GM19025 (cell line): ENCODE data around the gene USP14.
"Not testable (repeated sequence)": the region's sequence is repeated elsewhere in the genome, so short reads cannot be mapped to it uniquely, and the experiment has no call there.

ENCODE experiments used
- ATAC-seq: cut with Tn5 transposase; IDR thresholded peaks from one replicate; pipeline ENCODE4 v1.9.1; 2021; ENCODE audit warnings: mild to moderate bottlenecking, low read depth, moderate library complexity; ENCODE audit not compliant: unreplicated experiment

Gene USP14

DNA sequence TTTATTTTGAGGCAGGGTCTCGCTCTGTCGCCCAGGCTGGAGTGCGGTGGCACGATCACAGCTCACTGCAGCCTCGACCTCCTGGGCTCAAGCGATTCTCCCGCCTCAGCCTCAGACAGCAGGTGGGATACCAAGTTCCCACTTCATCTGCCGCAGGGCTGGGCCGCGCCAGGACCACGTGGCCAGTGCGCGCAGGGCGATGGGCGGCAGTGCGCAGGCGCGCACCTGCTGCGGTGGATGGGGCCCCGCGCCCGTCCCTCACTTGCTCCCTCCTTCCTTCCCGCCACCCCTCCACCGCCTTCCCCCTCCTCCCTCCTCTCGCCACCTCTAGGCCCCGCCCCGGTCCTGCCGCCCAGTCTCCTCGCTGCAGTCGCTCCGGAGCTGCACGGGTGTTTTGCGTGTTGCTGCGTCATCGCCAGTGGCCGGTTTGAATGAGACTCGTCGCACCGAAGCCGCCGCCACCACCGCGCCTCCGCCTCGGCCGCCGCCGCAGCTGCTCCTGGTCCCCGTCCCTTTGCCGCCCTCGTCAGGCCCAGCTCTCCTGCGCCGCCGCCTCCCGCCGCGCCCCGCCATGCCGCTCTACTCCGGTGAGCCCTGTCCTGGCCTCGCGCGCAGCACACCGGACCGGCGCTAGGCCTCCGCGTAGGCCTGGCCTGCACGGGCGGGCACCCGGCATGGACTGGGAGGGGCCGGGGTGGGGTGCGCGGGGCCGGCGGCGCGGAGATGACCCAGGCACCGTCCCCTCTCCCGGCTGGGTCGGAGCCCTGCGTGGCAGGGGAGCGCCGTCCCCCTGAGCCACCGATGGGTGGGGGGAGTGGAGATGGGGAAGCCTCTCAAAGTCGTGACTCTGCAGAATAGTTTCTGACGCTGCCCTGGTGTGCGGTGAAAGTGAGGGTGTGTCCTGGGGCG lies at the start of gene USP14:
TSS of gene USP14 (plus strand) at position 430 of the 909 bp plus-strand sequence. CDS start at position 572, 142 bp downstream.
- peak; percentile 88 for ATAC-seq

DNA sequence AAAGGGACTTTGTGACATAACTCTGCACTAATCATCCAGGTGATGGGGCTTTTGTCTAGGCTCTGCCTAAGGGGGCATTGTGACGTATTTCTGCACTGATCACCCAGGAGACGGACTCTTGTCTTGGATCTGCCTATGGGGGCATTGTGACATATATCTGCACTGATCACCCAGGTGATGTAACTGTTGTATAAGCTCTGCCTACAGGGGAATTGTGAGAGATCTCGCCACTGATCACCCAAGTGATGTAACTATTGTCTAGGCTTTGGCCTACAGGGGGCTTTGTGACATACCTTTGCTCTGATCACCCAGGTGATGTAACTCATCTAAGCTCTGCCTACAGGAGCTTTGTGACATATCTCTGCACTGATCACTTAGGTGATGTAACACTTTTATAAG lies 49.7 kb upstream of the USP14 start:
- ATAC-seq: peak; percentile 4

DNA sequence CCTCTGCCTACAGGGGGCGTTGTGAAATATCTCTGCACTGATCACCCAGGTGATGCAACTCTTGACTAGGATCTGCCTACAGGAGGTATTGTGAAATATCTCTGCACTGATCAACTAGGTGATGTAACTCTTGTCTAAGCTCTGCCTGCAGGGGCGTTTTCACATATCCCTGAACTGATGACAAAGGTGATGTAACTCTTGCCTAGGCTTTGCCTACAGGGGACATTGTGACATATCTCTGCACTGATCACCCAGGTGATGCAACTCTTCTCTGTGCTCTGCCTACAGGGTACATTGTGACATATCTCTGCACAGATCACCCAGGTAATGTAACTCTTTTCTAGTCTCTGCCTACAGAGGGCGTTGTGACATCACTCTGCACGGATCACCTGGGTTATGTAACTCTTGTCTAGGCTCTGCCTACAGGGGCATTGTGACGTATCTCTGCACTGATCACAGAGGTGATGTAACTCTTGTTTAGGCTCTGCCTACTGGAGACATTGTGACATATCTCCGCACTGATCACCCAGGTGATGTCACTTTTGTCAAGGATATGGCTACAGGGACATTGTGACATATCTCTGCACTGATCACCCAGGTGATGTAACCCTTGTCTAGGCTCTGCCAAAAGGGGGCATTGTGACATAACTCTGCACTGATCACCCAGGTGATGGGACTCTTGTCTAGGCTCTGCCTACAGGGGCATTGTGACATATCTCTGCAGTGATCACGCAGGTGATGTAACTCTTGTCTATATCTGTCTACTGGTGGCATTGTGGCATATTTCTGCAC lies 49.0 kb upstream of the USP14 start:
- ATAC-seq: peak; percentile 3

DNA sequence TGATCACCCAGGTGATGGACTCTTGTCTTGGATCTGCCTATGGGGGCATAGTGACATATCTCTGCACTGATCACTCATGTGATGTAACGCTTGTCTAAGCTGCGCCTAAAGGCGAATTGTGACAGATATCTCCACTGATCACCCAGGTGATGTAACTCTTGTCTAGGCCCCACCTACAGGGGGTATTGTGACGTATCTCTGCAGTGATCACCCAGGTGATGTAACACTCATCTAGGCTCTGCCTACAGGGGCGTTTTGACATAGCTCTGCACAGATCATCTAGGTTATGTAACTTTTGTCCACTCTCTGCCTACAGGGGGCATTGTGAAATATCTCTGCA lies 48.5 kb upstream of the USP14 start:
- not testable (repeated sequence) for ATAC-seq

DNA sequence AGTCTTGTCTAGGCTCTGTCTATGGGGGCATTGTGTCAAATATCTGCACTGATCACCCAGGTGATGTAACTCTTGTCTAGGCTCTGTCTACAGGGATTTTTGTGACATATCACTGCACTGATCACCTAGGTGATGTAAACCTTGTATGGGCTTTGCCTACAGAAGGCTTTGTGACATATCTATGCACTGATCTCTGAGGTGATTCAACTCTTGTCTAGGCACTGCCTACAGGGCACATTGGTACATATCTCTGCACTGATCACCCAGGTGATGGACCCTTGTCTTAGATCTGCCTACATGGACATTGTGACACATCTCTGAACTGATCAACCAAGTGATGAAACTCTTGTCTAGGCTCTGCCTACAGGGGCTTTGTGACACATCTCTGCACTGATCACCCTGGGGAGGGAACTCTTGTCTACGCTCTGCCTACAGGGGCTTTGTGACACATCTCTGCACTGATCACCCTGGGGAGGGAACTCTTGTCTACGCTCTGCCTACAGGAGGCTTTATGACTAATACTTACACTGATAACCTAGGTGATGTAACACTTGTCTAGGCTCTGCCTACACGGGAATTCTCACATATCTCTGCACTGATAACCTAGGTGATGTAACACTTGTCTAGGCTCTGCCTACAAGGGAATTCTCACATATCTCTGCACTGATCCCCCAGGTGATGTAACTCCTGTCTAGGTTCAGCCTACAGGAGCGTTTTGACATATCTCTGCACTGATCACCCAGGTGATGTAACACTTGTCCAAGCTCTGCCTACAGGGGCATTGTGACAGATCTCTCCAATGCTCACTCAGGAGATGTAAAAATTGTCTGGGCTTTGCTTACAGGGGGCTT lies 47.8 kb upstream of the USP14 start:
- not testable (repeated sequence) for ATAC-seq

DNA sequence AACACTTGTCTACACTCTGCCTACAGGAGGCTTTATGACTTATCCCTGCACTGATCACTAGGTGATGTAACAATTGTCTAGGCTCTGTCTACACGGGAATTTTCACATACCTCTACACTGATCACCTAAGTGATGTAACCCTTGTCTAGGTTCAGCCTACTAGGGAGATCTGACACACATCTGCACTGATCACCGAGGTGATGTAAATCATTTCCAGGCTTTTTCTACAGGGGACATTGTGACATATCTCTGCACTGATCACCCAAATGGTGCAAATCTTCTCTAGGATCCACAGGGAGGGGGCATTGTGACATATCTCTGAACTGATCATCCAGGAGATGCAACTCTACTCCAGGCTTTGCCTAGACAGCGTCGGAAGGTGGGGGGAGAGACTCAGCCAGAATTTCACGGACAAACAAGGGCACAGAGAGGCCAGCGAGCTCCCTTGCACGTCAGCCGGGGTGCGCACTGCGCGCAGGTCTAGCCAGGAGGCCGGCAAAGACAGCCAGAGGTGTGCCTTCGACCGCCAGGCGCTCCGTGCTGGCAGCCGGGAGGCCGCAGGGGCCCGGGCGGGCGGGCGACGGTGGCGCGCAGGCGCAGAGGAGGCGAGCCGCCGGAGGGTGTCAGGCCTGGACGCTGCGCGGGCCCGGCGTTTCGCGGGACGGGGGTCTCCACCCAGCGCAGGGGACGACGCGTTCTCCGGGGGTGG lies 46.9 kb upstream of the USP14 start:
- ATAC-seq: no peak

DNA sequence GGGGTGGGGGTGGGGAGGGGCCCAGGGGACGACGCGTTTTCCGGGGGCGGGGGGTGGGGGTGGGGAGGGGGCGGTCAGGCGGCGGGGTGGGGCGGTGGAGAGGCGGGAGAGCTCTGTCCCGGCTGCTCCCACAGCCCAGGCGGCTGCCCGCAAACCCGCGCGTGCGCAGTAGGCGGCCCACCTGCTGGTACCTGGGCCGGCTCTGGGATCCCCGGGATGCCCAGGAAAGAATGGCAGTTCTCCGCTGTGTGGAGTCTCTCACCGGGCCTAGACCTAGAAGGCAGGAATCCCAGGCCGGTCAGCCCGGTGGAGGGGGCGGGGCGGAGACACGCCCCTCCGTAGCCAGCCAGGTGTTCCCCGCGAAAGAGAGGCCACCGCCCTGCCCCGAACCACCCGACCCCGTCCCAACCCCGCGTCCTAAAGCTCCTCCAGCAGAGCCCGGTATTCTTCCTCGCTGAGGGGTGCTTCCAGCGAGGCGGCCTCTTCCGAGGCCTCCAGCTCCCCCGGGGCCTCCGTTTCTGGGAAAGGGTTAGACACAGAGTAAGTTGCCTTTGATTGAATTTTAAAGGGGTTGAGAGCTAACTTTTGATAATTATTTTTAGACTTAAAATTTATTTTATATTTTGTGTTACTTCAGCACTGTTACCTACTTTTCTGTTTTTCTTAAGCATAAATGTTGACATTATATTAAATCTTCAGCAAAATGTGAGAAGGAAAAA lies 46.2 kb upstream of the USP14 start:
- not testable (repeated sequence) for ATAC-seq

DNA sequence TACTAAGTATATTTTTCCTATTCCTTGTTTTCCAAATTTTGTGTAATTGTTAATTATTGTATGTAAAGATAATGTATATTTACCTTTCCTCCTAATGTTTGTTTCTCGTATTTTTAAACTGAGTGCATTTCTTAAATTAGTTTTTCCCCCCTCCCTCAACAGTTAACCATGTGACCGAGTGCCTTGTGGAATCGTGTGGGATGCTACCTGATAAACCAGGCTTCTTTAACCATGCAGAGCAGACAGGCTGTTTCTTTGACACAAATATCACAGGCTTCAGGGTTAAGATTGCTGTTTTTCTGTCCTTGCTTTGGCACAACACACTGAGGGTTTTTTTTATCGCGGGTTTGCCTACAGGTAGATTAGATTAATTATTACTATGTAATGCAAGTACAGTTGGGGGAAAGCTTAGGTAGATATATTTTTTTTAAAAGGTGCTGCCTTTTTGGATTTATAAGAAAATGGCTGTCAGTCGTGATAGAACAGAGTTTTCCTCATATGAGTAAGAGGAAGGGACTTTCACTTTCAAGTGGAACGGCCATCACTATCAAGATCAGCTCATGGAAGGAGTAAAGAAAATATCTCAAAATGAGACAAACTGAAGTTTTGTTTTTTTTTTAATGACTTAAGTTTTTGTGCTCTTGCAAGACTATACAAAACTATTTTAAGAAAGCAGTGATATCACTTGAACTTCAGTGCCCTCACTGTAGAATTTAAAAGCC lies 37.7 kb upstream of the USP14 start:
- not testable (repeated sequence) for ATAC-seq

DNA sequence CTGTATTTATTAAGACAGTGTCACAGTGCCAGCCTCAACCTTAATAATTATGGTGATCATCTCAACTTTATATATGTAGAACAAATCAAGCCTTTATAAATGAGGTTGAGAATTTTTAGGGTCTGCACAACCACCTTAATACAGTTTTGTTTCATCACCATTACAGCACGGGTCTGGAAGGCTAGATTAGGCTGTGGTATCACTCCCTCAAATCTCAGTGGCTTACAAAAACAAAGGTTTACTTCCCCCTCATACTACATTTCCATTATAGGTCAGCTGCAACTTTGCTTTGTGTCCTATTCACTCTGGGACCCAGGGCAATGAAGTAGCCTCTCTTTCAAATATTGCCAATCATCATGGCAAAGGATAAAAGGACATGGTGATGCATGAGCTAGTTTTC lies 23.3 kb upstream of the USP14 start:
- ATAC-seq: no peak

DNA sequence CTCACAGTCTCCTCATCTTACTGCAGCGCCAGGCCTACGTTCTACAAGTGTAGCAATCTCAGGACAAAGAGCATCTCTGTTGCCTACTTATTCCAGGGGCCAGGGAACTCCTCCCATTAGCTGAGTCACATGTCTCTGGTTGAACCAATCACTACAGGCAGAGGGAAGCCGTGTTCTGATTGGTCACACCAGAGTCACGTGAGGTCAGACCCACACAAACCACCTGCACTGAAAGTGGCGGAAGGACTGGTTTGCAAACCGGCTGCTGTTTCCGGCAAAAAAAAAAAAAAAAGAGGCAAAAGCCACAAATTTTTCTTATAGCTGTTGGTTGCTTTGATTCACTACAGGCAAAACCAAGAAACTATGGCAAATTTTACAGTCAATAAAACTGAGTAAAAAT lies 21.9 kb upstream of the USP14 start:
- ATAC-seq: no peak

DNA sequence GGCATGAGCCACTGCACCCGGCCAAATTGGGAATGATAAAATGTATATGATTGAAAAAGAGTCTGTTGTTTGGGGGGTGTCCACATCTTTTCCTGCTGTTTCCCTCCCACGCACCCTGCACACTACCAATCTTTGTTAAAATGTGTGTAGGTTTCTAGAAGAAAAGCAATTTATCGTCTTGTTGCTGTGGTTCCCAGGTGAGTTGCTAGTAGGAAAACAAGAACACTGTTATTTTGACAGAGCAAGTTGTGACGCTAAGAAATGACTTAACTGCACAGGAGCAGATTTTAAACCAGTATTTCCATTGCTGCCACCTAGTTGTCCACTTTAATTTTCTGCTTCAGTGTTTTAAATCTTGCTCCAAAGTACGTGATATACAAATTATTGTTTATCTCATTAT lies 21.0 kb upstream of the USP14 start:
- no peak for ATAC-seq

DNA sequence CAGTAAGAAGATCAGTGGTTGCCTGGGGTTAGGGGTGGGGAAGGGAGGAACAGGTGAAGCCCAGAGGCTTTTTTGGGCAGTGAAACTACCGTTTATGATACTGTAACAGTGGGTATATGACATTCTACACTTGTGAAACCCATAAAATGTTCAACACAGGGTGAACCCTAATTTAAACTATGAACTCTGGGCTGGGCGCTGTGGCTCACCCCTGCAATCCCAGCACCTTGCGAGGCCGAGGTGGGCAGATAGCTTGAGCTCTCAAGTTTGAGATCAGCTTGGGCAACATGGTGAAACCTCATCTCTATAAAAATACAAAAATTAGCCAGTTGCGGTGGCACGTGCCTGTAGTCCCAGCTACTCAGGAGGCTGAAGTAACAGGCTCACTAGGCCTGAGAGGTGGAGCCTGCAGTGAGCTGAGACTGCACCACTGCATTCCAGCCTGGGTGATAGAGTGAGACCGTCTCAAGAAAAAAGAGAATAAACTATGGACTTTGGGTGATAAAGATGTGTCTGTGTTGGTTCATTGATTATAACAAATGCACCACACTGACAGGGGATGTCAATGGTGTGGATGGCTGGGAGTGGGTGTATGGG lies 17.6 kb upstream of the USP14 start:
- ATAC-seq: no peak

DNA sequence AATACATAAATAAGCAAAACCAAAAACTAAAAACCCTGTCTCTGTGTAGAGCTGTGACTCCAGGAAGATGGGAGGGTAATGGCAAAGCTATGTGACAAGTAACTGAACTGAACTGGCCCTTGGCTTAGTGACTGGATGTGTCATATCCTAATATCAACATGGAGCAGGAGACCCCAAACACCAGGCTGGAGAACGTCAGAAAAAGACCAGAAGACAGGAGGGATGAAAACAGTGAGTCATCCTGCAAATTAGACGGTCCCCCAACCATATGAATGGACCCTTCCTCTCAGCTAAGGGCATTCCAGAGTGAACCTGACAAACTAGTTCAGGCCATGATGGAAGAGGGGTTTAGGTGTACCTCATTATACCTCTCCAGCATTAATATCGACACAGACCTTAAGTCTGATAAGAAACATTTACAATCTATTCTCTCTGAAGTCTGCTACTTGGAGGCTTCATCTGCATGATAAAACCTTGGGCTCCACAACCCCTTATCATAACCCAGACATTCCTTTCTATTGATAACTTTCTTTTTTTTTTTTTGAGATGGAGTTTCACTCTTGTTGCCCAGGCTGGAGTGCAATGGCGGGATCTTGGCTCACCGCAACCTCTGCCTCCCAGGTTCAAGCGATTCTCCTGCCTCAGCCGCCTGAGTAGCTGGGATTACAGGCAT lies 15.6 kb upstream of the USP14 start:
- ATAC-seq: not testable (repeated sequence)

DNA sequence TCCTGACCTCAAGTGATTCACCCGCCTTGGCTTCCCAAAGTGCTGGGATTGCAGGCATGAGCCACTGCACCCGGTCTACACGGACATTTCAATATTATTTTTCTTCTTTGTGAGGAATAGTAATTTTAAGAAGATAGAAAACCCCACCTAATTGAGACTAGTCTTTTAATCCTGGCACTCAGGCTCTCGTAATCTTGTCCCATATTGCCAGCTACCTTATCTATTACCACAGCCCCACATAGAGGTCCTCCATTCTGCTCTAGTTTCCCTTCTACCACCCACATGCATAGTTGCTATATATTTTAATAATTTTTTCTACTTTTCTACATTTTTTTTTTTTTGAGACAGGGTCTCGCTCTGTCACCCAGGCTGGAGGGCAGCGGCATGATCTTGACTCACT lies 9.5 kb upstream of the USP14 start:
- no peak for ATAC-seq

DNA sequence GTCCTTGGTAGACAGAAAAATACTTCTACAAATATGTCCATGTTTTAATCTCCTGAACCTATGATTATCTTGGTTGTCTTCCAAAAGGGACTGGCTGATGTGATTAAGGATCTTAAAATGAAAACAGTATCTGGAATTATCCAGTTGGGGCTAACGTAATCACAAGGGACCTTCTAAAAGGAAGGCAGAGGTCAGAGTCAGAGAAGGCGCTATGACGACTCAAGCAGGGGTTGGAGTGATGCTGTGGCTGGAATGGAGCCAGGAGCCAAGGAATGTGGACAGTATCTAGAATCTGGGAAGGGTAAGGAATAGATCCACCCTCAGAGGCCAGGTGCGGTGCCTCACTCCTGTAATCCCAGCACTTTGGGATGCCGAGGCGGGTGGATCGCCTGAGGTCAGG lies 4.2 kb upstream of the USP14 start:
- ATAC-seq: no peak

DNA sequence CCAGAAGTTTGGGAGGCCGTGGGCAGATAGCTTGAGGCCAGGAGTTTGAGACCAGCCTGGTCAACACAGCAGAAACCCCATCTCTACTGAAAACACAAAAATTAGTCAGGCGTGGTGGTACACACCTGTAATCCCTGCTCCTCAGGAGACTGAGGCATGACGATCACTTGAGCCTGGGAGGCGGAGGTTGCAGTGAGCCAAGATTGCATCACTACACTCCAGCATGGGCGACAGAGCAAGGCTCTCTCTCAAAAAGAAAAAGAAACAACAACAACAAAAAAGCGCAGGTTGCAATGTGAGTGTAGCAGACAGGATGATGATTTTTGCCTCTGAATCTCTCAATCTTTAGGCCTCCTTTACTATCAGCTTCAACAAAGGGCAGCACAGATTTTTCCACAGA lies 2.7 kb upstream of the USP14 start:
- ATAC-seq: no peak

DNA sequence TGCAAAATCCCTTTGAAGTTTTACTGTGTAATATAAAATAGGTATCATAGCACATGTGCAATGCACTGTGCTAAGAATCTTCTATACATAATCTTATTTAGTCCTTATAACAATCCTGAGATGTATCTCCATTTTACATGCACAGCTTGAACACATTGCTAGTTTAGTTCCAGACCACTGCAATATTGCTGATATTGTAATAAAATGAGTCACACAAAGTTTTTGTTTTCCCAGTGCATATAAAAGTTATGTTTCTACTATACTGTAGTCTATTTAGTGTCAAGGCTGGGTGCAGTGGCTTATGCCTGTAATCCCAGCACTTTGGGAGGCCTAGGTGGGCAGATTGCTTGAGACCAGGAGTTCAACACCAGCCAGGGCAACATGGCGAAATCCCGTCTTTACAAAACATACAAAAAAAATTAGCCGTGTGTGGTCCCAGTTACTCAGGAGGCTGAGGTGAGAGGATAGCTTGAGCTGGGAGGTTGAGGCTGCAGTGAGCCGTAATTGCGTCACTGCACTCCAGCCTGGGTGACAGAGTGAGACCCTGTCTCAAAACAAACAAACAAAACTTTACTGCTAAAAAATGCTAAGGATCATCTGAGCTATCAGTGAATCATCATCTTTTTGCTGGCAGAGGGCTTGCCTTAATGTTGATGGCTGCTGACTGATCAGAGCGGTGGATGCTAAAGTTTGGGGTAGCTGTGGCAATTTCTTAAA lies 1.7 kb upstream of the USP14 start:
- no peak for ATAC-seq
